ENCODE data around the gene FAM32A. TPM values are rescaled to one million over a fixed set of nuclear protein-coding genes. Genes with fewer than 3 reads are reported as not detected.

FAM32A gene
- total RNA-seq, 1 donor from 2014 or later, result 90.1 TPM

DNA sequence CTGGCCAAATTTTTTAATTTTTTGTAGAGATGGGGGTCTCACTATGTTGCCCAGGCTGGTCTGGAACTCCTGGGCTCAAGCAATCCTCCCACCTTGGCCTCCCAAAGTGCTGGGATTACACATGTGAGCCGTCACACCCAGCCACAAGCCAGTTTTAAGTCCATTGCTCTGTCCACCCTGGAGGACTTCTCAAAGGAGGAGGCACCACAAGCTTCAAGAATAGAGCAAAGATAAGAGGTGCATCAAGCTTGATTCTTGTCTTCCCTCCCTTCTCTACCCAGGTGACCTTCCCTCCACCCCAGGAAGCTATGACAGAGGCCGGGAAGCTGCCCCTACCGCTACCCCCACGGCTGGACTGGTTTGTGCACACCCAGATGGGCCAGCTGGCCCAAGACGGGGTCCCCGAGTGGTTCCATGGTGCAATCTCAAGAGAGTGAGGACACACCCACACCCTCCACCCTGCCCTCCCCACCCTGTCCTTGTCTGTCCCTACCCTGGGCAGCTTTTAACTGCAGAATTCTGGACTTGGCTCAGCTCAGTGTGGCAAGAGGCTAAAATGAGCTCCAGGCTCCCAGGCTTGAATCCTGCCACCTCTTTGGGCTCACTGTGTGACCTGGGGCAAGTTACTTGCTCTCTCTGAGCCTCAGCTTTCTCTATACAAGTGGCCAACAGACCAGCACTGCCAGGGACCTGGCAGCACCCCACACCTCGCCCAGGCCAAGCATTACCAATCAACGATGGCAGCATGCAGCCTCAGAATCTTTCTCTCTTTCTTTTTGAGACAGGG, 36.6 kb upstream of the FAM32A start:
- Mint-ChIP-seq H3K27me3 (ENCODE audit: unreplicated experiment) (peaks cover 2% of the 10 kb centered on the region), H3K9me3 (ENCODE audit: unreplicated experiment) (no peaks in the 10 kb centered on the region), H3K36me3 (ENCODE audit: low read depth, unreplicated experiment) (no peaks in the 10 kb centered on the region), H3K27ac (ENCODE audit: unreplicated experiment) (no peak overlapping the region), H3K4me3 (ENCODE audit: unreplicated experiment) (no peak overlapping the region), H3K4me1 (ENCODE audit: unreplicated experiment) (no peaks in the 10 kb centered on the region)
- no peak for DNase-seq (ENCODE audit: low spot score)
- TF ChIP-seq, protein P1, sequence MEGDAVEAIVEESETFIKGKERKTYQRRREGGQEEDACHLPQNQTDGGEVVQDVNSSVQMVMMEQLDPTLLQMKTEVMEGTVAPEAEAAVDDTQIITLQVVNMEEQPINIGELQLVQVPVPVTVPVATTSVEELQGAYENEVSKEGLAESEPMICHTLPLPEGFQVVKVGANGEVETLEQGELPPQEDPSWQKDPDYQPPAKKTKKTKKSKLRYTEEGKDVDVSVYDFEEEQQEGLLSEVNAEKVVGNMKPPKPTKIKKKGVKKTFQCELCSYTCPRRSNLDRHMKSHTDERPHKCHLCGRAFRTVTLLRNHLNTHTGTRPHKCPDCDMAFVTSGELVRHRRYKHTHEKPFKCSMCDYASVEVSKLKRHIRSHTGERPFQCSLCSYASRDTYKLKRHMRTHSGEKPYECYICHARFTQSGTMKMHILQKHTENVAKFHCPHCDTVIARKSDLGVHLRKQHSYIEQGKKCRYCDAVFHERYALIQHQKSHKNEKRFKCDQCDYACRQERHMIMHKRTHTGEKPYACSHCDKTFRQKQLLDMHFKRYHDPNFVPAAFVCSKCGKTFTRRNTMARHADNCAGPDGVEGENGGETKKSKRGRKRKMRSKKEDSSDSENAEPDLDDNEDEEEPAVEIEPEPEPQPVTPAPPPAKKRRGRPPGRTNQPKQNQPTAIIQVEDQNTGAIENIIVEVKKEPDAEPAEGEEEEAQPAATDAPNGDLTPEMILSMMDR (IDR thresholded peaks at IDR 0.05; ENCODE audit: unreplicated experiment), result no peak

GRCh38 chr19:16153582-16154336, 31.5 kb upstream of the FAM32A start:
- Mint-ChIP-seq H3K27me3 (ENCODE audit: unreplicated experiment) (peaks cover 3% of the 10 kb centered on the region), H3K4me3 (ENCODE audit: unreplicated experiment) (no peak overlapping the region), H3K4me1 (ENCODE audit: unreplicated experiment) (no peaks in the 10 kb centered on the region)

DNA sequence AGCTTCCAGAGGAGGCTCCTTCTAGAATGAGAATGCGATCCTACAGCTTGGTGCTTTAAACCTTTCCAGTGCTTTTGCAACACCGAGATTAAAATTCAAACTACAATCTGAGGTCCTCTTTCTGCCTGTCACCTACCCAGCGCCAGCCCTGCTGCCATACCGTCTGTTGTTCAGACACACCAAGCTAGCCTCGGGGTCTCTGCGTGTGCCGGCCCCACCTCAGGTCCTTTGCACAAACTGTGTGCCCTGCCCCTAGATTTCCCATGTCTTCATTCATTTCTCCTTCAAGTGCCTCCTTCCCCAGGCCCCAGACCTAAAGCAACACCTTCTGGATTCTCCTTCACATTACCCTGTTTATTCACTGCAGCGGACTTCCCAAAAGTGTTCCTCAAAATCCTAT, 30.7 kb upstream of the FAM32A start:
- H3K4me1 Mint-ChIP-seq (ENCODE audit: unreplicated experiment), result no peaks in the 10 kb centered on the region
- H3K36me3 Mint-ChIP-seq (ENCODE audit: low read depth, unreplicated experiment), result no peaks in the 10 kb centered on the region
- peaks cover 3% of the 10 kb centered on the region for H3K27me3 Mint-ChIP-seq (ENCODE audit: unreplicated experiment)
- no peak overlapping the region for H3K4me3 Mint-ChIP-seq (ENCODE audit: unreplicated experiment)
- no peak for DNase-seq (ENCODE audit: low spot score)
- no peak overlapping the region for H3K27ac Mint-ChIP-seq (ENCODE audit: unreplicated experiment)
- TF ChIP-seq, protein P1 (IDR thresholded peaks at IDR 0.05; ENCODE audit: unreplicated experiment), result no peak
- H3K9me3 Mint-ChIP-seq (ENCODE audit: unreplicated experiment), result no peaks in the 10 kb centered on the region

More at GRCh38 chr19:16153582-16154336, 31.5 kb upstream of the FAM32A start:
- no peaks in the 10 kb centered on the region for H3K9me3 Mint-ChIP-seq (ENCODE audit: unreplicated experiment)
- no peaks in the 10 kb centered on the region for H3K36me3 Mint-ChIP-seq (ENCODE audit: low read depth, unreplicated experiment)
- H3K27ac Mint-ChIP-seq (ENCODE audit: unreplicated experiment), result no peak overlapping the region
- DNase-seq (ENCODE audit: low spot score), result no peak
- TF ChIP-seq, protein P1 (IDR thresholded peaks at IDR 0.05; ENCODE audit: unreplicated experiment), result no peak

DNA sequence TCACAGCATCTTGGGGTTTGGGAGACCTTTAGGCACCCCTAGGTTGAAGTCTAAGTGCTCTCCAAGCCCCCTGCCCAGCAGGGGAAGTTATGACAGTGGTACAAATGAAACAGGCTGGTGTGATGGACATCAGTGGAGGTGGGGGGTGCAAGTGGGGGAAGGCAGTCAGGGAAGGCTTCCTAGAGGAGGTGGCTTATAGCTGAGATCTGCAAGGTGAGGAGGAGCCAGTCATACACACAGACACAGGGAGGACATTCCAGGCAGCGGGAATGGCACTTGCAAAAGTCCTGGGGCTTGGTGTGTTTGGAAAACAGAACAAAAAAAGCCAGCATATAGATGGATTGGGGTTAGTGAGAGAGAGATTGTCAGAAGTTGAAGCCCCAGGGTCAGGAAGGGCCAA, 30.1 kb upstream of the FAM32A start:
- DNase-seq (ENCODE audit: low spot score), result no peak
- H3K4me1 Mint-ChIP-seq (ENCODE audit: unreplicated experiment), result no peaks in the 10 kb centered on the region
- H3K4me3 Mint-ChIP-seq (ENCODE audit: unreplicated experiment), result no peak overlapping the region
- H3K9me3 Mint-ChIP-seq (ENCODE audit: unreplicated experiment), result no peaks in the 10 kb centered on the region
- peaks cover 3% of the 10 kb centered on the region for H3K27me3 Mint-ChIP-seq (ENCODE audit: unreplicated experiment)
- TF ChIP-seq, protein P1 (IDR thresholded peaks at IDR 0.05; ENCODE audit: unreplicated experiment), result no peak
- H3K36me3 Mint-ChIP-seq (ENCODE audit: low read depth, unreplicated experiment), result no peaks in the 10 kb centered on the region
- no peak overlapping the region for H3K27ac Mint-ChIP-seq (ENCODE audit: unreplicated experiment)

DNA sequence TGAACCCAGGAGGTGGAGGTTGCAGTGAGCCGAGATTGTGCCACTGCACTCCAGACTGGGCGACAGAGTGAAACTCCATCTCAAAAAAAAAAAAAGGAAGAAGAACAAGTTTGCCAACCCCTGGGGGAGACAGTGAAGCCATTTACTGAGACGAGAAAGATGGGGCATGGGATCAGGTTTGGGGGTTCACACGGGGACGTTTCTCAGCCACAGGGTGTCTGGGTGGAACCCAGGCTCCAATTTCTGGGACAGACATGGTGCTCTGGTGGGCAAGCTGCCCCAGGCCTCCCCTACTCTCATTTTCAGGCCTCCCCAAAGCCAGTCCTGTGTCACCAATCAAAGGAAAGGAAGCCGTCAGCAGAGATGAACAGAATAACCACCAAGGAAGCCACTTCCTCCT, 28.3 kb upstream of the FAM32A start:
- Mint-ChIP-seq H3K4me1 (ENCODE audit: unreplicated experiment) (no peaks in the 10 kb centered on the region), H3K4me3 (ENCODE audit: unreplicated experiment) (no peak overlapping the region), H3K36me3 (ENCODE audit: low read depth, unreplicated experiment) (no peaks in the 10 kb centered on the region), H3K9me3 (ENCODE audit: unreplicated experiment) (no peaks in the 10 kb centered on the region), H3K27me3 (ENCODE audit: unreplicated experiment) (peaks cover 4% of the 10 kb centered on the region), H3K27ac (ENCODE audit: unreplicated experiment) (no peak overlapping the region)
- DNase-seq (ENCODE audit: low spot score), result no peak
- TF ChIP-seq, protein P1 (IDR thresholded peaks at IDR 0.05; ENCODE audit: unreplicated experiment), result no peak
